AG09319 (cell line): ENCODE data around the gene POPDC2.
"Not testable (repeated sequence)": the region's sequence is repeated elsewhere in the genome, so short reads cannot be mapped to it uniquely, and the experiment has no call there.

Experiments
- DNase-seq: peaks from one replicate; pipeline ENCODE4 v3.0.0-alpha.2; 2010; ENCODE audit warnings: low read depth; ENCODE audit errors: extremely low read depth
- CTCF ChIP-seq: IDR thresholded peaks from 2 replicates; pipeline ENCODE4 v1.5.1; 2011; ENCODE audit warnings: low read depth, mild to moderate bottlenecking, inconsistent platforms, low read length, moderate library complexity

POPDC2 gene

DNA sequence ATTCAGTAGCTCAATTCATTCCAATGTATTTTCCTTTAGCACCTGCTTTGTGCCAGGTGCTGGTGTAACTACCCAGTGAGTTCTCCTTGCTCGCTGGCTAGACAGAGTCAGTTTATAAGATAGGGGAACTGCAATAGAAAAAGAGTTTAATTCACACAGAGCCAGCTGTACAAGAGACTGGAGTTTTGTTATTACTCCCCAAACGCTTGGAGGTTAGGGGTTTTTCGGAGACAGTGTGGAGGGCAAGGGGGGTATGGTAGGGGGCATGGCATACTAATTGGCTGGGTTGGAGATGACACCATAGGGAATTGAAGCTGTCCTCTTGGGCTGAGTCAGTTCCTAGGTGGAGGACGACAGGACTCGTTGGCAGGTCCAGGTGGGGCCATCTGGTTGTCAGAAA, 37.0 kb upstream of the POPDC2 start:
- DNase-seq, result no peak
- no peak for TF ChIP-seq CTCF

GRCh38 chr3:119695480-119695879, 35.1 kb upstream of the POPDC2 start:
- TF ChIP-seq CTCF, result no peak
- DNase-seq, result no peak

DNA sequence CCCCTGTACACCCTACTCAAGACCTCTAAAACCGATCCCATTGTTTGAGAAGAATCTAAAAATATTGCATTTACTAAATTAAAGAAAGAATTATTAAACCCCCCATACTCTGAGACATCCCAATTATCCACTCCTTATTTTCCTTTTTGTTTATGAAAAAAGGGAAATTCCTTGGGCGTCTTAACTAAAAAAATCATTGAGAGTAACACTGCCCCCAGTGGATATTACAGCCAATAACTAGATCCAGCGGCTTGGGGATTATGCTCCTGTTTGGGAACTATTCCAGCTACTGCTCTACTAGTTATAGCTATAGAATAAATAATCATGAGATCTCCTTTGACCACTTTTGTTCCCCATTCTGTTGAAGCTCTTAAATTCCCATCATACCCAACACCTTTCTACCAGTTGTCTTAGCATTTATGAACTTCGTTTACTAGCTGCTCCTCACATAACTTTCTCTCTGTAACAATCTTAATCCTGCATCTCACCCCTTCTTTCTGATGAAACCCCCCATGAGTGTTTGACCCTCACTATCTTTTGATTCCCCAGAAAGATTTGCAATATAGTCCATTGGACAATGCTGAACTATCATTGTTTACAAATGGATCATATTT, 29.8 kb upstream of the POPDC2 start:
- TF ChIP-seq CTCF, result peak; percentile 36
- no peak for DNase-seq

GRCh38 chr3:119683421-119683820, 23.0 kb upstream of the POPDC2 start:
- no peak for DNase-seq
- no peak for TF ChIP-seq CTCF

GRCh38 chr3:119681279-119681678, 20.9 kb upstream of the POPDC2 start:
- TF ChIP-seq CTCF, result peak; percentile 51
- DNase-seq, result no peak

GRCh38 chr3:119679874-119680273, 19.5 kb upstream of the POPDC2 start:
- no peak for TF ChIP-seq CTCF
- DNase-seq, result no peak

DNA sequence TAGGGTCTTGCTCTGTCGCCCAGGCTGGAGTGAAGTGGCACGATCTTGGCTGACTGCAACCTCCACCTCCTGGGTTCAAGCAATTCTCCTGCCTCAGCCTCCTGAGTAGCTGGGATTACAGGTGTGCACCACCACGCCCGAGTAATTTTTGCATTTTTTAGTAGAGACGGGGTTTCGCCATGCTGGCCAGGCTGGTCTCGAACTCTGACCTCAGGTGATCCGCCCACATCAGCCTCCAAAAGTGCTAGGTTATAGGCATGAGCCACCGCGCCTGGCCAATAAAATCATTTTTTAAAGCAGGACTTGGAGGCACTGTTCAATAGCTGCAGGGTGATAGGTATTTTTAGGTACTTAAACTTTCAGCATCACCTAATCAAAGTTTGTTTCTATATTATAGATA, 17.8 kb upstream of the POPDC2 start:
- DNase-seq, result not testable (repeated sequence)

- no peak for DNase-seq
- TF ChIP-seq CTCF, result no peak
Measured at GRCh38 chr3:119677641-119677934, 17.2 kb upstream of the POPDC2 start.
